GM19455 (cell line): ENCODE data around the gene GNMT.
A peak's percentile ranks its signal among the peaks of the same experiment; 100 is the strongest.

ENCODE experiments used
- ATAC-seq: cut with Tn5 transposase; IDR thresholded peaks from one replicate; pipeline ENCODE4 v1.9.1; 2021; ENCODE audit not compliant: unreplicated experiment

The GNMT gene

DNA sequence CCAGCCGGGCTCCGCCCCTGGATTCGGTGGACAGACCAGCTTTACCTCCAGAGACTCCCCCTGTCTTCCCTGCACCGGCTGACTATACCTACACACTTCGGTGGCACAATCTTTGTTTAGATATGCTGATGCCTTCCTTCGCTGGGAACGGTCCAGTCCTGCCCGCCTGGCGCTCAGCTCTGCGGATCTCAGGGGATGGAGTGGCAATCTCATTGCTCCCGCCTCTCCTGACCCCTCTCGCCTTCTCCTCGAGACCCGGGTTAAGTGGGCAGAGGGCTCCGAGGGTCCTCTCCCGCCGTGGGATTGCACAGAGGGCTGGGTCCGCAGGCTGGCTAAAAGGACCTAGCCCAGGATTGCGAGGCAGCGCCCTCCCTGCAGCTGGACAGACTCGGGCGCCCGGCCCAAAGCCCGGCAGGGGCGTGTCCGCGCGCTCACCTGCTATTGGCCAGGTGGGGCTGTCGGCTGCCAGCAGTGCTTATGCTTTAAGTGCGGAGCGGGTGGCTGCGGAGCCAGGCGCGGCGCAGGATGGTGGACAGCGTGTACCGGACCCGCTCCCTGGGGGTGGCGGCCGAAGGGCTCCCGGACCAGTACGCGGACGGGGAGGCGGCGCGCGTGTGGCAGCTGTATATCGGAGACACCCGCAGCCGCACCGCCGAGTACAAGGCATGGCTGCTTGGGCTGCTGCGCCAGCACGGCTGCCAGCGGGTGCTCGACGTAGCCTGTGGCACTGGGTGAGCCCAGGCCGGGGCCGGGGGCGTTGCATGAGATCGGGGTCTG lies at the start of gene GNMT:
Gene GNMT (plus strand): TSS at position 512 of the 777 bp plus-strand sequence. CDS start 14 bp downstream, at position 526.
- ATAC-seq, result no peak

DNA sequence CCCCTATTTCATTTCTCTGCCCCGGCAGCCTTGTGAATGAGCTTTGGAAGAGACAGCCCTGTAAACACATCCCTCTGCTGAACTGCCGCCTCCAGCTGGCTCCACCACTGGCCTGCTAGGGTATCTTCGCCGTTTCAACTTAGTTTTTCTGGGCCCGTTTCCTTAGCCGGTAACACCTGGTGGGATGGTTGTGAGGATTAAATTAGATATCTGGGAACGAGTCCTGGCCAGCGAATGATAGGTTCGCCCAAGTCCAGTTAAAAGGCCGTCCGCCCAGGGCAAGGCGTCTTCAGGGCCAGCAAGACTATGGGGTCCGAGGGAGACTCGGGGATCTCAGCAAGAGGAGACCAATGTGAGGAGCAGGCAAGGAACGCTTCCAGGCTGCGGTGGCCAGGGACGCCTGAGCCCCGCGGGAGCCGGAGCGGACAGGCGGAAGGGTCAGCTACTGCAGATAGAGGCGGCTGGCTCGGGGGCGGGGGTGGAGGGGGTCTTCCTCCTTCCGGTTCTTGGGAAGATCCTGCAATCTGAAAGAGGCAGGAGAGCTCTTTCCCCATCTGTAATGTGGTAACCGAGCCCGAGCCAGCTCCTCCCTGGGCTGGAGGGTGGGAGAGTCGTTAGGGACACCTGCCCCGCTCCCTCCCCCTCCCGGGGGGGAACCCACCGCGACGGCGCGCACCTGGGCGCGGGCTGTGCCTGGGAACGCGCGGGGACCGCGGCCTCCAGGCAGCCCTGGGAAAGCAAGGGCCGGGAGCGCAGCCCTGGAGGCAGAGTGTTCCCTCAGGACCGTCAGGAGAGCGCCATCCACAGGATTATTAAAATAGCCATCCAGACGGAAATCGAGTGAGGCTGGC lies 49.2 kb upstream of the GNMT start:
- no peak for ATAC-seq

DNA sequence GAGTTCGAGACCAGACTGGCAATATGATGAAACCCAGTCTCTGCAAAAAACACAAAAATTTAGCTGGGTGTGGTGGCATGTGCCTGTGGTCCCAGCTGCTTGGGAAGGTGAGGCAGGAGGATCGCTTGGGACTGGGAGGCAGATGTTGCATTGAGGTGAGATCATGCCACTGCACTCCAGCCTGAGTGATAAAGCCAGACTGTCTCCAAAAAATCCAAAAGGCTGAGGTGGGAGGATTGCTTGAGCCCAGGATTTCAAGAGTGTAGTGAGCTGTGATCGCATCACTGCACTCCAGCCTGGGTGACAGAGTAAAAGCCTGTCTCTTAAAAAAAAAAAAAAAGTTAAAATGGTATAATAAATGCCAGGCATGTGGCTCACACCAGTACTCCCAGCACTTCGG lies 46.0 kb upstream of the GNMT start:
- no peak for ATAC-seq

DNA sequence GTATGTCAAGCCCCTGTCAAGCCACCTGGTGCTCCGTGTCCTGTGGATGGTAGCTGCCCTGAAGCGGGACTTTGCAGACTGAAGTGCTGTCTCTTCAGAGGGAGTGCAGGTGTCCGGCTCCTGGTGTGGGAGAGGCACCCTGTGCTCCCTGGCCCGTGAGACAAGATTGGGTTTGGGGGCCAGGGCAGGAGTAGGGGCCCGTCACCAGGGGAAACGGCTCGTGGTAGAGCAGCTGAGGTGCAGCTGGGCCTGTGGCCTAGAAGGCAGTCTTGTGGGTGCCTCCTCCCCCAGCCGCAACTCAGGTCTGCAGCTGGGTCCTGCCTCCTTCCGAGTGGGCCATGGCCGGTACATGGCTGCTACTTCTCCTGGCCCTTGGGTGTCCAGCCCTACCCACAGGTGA lies 44.8 kb upstream of the GNMT start, which contains the start of gene PTCRA:
Gene PTCRA (plus strand): TSS at position 322 of the 400 bp plus-strand sequence. CDS start 17 bp downstream, at position 339.
- ATAC-seq, result no peak

DNA sequence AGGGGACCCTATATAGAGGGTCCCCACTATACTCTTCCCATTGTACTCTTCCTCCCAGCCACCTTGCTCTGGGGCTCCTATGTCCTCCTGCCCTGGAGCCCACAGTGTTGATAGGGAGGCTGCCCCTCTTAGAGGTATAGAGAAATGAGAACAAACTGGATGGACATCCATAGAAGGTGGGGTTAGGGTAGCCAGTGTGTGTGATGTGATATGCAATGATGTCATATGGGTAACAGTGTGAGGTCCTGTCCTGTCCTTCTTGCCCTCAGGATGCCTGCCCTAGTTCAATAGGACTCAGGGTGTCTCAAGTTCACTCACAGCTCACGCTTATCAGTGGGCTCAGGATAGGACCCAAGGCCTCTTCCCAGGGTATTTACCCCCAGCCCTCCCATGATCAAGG lies 44.3 kb upstream of the GNMT start:
- no peak for ATAC-seq

DNA sequence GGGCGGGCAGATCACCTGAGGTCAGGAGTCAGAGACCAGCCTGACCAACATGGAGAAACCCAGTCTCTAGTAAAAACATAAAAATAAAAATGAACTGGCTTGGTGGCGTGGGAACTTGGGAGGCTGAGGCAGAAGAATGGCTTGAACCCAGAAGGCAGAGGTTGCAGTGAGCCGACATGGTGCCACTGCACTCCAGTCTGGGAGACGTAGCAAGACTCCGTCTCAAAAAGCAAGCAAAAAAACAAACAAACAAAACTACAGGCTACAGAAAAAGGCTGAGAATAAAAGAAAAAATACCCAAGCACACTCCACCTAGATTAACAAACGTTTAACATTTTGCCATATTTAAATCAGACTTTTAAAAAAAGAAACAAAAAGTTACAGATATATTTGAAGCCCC lies 38.8 kb upstream of the GNMT start:
- no peak for ATAC-seq

DNA sequence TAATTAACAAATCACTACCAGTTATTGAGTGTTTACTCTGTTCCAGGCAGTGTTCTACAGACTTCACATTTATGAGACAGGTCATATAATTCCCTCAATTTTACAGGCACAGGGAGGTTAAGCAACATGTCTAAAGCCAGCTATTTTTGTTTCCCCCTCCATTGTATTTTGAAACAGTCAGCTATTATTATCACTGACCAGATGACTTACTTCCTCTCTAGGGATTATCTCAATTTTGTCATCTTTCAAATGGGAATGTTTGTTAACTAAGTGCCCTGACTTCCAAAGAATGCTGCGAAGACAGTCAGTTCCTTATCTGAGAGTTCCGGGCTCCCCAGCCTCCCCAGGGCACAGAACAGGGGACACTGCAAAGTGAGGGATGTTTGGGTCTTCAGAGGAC lies 36.9 kb upstream of the GNMT start:
- ATAC-seq, result no peak

DNA sequence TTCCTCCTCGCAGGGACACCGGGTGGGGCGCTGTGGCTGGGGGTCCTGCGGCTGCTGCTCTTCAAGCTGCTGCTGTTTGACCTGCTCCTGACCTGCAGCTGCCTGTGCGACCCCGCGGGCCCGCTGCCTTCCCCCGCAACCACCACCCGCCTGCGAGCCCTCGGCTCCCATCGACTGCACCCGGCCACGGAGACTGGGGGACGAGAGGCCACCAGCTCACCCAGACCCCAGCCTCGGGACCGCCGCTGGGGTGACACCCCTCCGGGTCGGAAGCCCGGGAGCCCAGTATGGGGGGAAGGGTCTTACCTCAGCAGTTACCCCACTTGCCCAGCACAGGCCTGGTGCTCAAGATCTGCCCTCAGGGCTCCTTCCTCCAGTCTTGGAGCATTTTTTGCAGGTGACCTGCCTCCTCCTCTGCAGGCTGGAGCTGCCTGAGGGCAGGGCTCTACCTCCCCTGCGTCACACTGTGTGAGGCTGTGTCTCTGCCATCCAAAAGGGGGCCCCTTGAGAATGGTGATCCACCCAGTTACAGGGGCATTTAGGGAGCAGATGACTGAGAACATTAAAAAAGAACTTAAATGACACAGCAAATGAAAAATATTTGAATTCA lies 35.2 kb upstream of the GNMT start:
- ATAC-seq, result no peak

DNA sequence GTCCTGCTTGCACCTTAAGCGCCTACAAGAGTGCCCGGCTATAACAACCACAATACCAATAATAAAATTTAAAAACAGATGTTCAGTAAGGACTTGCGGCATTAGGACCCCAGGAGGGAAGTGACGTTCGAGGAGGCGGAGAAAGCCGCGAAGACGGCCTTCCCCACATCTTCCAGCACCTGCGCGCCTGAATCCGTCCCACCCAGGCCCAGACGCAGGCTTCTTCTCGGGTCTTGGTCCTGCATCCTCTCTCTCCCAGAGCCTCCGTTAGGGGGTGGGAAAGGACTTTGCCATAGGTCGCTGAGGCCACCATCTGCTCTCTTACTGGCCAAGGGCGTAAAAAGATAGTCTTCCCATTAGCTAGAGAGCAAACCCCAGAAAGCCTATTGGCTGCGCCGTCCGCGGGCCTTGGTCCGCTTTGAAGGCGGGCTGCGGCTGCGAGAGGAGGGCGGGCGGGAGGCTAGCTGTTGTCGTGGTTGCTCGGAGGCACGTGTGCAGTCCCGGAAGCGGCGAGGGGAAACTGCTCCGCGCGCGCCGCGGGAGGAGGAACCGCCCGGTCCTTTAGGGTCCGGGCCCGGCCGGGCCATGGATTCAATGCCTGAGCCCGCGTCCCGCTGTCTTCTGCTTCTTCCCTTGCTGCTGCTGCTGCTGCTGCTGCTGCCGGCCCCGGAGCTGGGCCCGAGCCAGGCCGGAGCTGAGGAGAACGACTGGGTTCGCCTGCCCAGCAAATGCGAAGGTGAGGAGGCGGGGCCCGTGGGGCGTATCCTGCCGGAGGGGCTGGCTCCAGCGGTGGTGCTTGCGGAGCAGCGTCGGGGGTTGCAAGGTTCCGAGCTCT lies 31.4 kb upstream of the GNMT start, which contains the start of gene CNPY3:
Gene CNPY3 (plus strand): TSS at position 495 of the 835 bp plus-strand sequence. CDS start 91 bp downstream, at position 586.
- peak; percentile 71 for ATAC-seq

DNA sequence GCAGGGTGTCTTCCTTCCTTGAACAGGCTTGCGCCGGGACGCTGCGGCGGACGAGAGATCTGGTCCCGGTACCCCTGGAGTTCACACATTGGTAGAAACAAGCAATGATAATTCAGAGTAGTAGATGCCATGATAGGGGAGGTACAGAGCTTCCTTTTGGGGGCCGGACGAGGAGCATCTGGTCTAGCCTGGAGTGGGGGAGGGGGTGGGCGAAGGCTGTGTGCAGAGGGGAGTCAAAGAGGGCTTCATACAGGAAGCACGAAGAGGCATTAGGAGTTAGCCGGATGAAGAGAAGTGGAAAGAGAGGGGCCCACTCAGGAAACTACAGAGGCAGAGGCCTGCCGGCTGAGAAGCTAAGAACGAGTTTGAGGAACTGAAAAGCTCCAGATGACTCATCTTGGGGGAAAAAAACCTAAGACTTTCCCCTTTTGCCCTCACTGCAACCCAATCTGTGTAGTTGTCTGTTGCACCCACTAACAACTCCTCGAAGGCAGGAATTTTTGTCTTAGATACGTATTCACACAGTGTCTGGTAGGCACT lies 30.7 kb upstream of the GNMT start:
- peak; percentile 46 for ATAC-seq

DNA sequence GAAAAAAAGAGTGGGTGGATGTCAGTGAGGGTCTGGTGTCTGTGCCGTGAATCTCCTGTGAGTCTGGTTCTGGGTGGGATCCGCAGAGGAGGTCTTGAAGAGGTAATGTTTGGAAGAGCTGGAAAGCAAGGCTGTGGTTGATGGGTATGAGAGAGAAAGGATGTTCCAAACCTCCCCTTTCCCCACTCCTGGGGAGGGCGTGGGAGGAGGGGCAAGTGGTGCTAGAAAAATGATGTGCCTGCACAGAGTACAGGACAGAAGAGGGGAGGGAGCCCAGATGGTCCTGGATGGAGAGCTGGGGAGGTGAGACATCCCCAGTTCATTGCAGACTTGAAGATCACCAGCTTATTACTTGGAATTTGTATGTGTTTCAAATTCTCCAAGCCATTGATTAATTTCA lies 28.1 kb upstream of the GNMT start:
- ATAC-seq, result no peak

DNA sequence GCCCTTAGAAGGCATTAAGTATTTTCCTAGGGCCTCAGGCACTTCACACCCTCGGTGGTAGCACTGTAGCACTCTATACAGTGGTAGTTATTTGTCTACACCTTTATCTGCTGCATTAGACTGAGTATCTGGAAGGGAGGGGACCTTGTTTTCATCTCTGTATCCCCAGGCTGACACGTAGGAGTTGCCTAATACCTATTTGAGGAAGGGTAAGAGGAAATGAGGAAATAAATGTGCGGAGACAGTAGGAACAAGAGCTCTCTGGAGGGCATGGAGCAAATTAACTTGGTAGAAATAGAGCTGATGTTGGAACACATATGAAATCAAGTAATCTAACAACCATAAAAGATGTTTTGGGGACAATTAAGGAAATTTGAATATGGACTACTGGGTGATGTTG lies 27.3 kb upstream of the GNMT start:
- ATAC-seq, result no peak

DNA sequence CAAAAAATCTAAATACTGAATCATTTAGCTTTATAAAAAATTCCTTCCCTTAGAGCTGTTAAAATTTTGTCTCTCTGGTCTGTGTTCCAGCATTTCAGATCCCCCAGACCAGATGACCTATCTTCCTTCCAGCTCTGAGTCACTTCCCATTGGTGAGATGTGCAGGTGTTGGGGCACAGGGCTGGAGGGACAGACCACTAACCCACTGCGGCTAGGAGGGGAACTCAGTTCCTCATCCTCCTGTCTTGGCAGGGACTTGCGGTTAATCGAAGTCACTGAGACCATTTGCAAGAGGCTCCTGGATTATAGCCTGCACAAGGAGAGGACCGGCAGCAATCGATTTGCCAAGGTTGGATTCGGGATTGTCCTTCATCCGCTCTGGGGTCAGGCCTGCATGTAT lies 25.2 kb upstream of the GNMT start:
- no peak for ATAC-seq

DNA sequence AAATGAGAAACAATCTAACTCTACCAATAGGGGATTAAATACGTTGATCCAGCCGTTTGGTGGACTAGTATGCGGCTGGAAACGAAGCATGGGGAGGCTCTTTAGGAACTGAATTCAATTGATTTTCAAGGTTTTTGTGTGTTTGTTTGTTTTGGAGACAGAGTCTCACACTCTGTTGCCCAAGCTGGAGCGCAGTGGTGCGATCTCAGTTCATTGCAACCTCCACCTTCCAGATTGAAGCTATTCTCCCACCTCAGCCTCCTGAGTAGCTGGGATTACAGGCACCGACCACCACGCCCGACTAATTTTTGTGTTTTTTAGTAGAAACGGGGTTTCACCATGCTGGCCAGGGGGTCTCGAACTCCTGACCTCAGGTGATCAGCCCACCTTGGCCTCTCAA lies 24.2 kb upstream of the GNMT start:
- ATAC-seq, result no peak

DNA sequence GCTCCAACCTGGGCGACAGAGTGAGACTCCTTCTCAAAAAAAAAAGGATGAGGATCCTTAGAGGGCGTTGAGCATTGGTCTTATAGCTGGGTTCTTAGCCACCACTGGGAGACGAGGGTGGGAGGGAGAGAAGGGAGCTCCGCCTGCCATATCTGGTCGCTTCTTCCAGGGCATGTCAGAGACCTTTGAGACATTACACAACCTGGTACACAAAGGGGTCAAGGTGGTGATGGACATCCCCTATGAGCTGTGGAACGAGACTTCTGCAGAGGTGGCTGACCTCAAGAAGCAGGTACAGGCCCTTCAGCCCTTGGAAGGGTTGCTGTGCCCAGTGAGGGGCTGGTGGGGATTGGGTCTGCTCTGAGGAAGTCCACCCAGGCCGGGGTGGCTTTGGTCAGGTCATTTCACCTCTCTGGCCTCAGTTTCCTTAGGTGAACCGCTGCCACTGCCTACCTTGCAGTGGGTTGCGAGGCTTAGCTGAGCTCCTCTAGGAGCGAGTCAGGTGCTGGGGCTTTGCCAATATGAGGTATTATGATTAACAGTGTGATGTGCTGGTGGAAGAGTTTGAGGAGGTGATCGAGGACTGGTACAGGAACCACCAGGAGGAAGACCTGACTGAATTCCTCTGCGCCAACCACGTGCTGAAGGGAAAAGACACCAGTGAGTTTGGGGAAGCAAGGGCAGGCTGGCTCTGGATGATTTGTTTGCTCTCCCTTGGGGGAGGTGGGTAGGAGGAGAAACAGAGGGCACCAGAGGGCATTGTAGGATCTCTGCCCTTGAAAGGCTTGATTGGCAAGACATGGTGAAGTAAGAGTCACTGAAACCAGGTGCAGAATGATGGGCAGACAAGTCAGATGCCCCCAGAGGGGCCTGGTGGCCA lies 22.8 kb upstream of the GNMT start:
- ATAC-seq, result no peak

DNA sequence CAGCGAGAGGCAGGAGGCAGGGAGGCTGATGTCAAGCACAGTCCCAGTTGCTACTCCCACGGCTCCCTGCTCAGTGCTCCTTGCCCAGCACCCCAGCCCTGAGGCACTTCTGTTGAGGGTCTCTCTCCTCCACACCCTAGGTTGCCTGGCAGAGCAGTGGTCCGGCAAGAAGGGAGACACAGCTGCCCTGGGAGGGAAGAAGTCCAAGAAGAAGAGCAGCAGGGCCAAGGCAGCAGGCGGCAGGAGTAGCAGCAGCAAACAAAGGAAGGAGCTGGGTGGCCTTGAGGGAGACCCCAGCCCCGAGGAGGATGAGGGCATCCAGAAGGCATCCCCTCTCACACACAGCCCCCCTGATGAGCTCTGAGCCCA lies 22.1 kb upstream of the GNMT start:
- no peak for ATAC-seq

DNA sequence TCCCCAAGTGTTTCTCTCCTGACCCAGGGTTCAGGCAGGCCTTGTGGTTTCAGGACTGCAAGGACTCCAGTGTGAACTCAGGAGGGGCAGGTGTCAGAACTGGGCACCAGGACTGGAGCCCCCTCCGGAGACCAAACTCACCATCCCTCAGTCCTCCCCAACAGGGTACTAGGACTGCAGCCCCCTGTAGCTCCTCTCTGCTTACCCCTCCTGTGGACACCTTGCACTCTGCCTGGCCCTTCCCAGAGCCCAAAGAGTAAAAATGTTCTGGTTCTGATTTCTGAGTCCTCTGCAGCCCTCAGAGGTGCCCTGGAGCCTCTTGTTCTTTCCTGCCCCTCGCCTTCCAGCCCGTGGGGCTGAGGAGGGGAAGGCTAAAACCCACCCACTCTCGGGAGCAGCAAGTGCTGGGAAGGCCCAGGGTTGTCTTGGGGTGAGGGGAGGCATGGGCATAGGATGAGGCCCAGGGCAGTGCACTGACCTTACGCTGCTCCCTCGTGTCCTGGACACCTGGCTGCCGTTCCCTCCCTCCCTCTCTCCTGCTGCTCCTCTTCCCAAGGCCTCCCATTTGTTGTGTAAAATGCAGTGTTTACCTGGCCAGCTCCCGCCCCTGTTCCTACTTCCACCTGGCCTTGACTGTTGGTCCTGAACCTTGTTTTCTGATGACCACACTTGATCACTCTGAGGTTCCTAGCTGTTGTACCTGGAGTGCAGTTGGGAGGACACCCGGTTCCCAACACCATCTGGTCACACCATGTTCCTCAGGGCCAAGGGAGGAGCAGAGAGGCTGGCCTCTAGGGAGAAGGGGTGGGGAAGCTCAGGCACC lies 21.4 kb upstream of the GNMT start:
- no peak for ATAC-seq

DNA sequence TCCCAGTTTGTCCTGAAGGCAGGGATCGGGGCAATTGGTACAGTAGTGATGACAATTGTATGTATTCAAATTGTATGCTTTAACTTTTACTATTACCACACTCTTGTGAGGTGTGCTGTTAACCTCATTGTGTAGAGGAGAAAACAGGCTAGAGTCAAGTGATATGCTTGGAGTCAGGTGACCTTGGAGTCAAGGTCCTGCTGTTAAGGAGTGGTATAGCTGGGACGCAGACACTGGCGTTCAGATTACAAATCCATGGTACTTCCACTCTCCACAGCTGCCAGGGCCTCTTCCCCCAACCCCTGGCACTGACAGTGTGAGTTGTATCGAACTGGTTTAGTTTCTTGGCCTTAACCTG lies 20.8 kb upstream of the GNMT start:
- ATAC-seq, result no peak
